Gastroesophageal sphincter (tissue), 4 donors: ENCODE results near the gene PPP3CA. TPM values are rescaled to one million over a fixed set of nuclear protein-coding genes. Genes with fewer than 3 reads are reported as not detected.

Experiments
- ATAC-seq: fragments of 150-250 bp; one replicate; pipeline ENCODE4 v1.9.1; 2016; ENCODE audit warnings: mild to moderate bottlenecking, moderate library complexity
- H3K27ac ChIP-seq, 4 donors: fragments of 200-600 bp; sonication (generic) in 3 of 4; 1 replicate in 3 of 4; 2 replicates in 1 of 4; pipeline ENCODE4 v1.5.1; 2016 to 2019
- H3K27me3 ChIP-seq: fragments of 200-600 bp; sonication (generic); one replicate; pipeline ENCODE4 v1.5.1; 2019
- H3K36me3 ChIP-seq, 2 donors: fragments of 200-600 bp; sonication (generic); one replicate each; pipeline ENCODE4 v1.5.1; 2019; ENCODE audit warnings: control low read depth in 1 of 2
- H3K4me1 ChIP-seq, 3 donors: fragments of 200-600 bp; sonication (generic); 1 replicate in 2 of 3; 2 replicates in 1 of 3; pipeline ENCODE4 v1.5.1; 2016 to 2019; ENCODE audit warnings: control low read depth in 2 of 3
- H3K4me3 ChIP-seq, 2 donors: fragments of 200-600 bp; sonication (generic); one replicate each; pipeline ENCODE4 v1.5.1; 2019; ENCODE audit warnings: mild to moderate bottlenecking in 1 of 2, moderate library complexity in 1 of 2
- H3K9me3 ChIP-seq, 3 donors: fragments of 200-600 bp; sonication (generic); one replicate each; pipeline ENCODE4 v1.5.1; 2017 to 2019; ENCODE audit warnings: control low read depth in 2 of 3
- EP300 ChIP-seq: sonication (generic); formaldehyde crosslinking; IDR thresholded peaks from one replicate; pipeline ENCODE4 v1.6.1; 2017; ENCODE audit warnings: antibody characterized with exemption, mild to moderate bottlenecking
- POLR2A ChIP-seq, 2 donors: fragments of 450-650 bp; IDR thresholded peaks; one replicate each; pipeline ENCODE4 v1.6.1; 2017; ENCODE audit warnings: antibody characterized with exemption in 2 of 2, mild to moderate bottlenecking in 2 of 2, moderate library complexity in 1 of 2
- POLR2AphosphoS5 ChIP-seq: sonication (generic); formaldehyde crosslinking; IDR thresholded peaks from one replicate; pipeline ENCODE4 v1.6.1; 2017; ENCODE audit warnings: antibody characterized with exemption
- WGBS, 2 donors: methylation state at CpG; one replicate each; pipeline ENCODE4 v1.1.5; 2018; ENCODE audit warnings: low coverage in 1 of 2; 5-methylcytosine and 5-hydroxymethylcytosine counted together
- total RNA-seq, 4 donors: library from RNA; depleted of rRNA; stranded (reverse); fragments of >200 nt; gene quantifications; one replicate each; pipeline ENCODE4 v1.1.0, GENCODE V29; 2016
- TF ChIP-seq, protein P1 (sequence below), 4 experiments: fragments of 200-600 bp in 2 of 4; fragments of 450-650 bp in 2 of 4; sonication (generic) in 1 of 4; IDR thresholded peaks; one replicate each; pipeline ENCODE4 v1.5.1; 2017 to 2019; ENCODE audit warnings: antibody characterized with exemption in 4 of 4, mild to moderate bottlenecking in 2 of 4, moderate library complexity in 2 of 4

PPP3CA gene
- total RNA-seq, 4 donors from 2014 or later, result 21.1 to 29.2 (median 24.8) TPM

DNA sequence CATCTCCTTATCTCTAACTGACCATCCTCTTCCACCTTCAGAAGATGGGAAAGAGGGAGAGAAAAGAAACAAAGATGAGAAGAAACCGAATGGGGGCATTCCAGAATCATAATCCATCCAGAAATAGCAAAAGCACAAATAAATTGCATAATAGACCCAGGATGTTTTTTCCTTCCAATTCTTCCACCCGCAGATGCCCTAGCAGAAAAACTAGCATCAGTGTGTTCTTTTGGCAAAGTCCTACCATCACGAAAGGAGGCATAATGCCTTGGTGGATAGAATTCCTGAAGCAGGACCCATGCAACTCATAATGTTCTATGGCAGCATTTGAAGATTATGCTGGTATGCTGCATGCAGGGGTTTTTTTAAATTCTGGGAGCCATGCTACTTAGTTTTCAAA lies 279.2 kb downstream of the PPP3CA start:
- Histone ChIP-seq H3K27me3 (no peaks in the 10 kb centered on the region), H3K4me3 (no peak overlapping the region), H3K9me3 (no peaks in the 10 kb centered on the region), H3K27ac (no peak overlapping the region), H3K36me3 (peaks cover 0 to 7% of the 10 kb centered on the region in 2 donors), H3K4me1 (no peaks in the 10 kb centered on the region)
- 79 to 84% methylated on average over 2 to 3 of the region's 3 CpGs for WGBS, 2 donors
- no peak for ATAC-seq
- TF ChIP-seq, protein P1, sequence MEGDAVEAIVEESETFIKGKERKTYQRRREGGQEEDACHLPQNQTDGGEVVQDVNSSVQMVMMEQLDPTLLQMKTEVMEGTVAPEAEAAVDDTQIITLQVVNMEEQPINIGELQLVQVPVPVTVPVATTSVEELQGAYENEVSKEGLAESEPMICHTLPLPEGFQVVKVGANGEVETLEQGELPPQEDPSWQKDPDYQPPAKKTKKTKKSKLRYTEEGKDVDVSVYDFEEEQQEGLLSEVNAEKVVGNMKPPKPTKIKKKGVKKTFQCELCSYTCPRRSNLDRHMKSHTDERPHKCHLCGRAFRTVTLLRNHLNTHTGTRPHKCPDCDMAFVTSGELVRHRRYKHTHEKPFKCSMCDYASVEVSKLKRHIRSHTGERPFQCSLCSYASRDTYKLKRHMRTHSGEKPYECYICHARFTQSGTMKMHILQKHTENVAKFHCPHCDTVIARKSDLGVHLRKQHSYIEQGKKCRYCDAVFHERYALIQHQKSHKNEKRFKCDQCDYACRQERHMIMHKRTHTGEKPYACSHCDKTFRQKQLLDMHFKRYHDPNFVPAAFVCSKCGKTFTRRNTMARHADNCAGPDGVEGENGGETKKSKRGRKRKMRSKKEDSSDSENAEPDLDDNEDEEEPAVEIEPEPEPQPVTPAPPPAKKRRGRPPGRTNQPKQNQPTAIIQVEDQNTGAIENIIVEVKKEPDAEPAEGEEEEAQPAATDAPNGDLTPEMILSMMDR (IDR thresholded peaks at IDR 0.05), result no peak
- TF ChIP-seq POLR2AphosphoS5, result no peak
- TF ChIP-seq EP300, result no peak
- TF ChIP-seq POLR2A (IDR thresholded peaks at IDR 0.05), result no peak

DNA sequence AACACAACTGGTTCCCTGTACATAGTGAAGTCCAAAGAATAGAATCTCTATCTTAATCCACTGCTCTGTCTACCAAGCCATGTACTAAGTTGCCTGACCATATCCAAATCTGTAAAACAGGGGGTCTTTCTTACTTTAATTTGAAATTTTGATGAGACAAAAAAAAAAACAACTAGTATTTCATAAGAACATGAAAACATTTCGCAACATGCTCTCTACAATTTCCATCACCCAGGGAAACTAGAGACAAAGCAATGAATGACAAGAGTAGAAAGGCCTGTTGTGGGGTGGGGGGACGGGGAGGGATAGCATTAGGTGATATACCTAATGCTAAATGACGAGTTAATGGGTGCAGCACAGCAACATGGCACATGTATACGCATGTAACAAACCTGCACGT lies 279.9 kb downstream of the PPP3CA start:
- Histone ChIP-seq H3K9me3 (no peaks in the 10 kb centered on the region), H3K4me3 (no peak overlapping the region), H3K4me1 (no peaks in the 10 kb centered on the region), H3K27ac (no peak overlapping the region), H3K27me3 (no peaks in the 10 kb centered on the region), H3K36me3 (peaks cover 0 to 10% of the 10 kb centered on the region in 2 donors)
- 96 to 100% methylated on average over 3 to 5 of the region's 5 CpGs for WGBS, 2 donors
- no peak for TF ChIP-seq POLR2A (IDR thresholded peaks at IDR 0.05)
- no peak for ATAC-seq

- no peak overlapping the region for H3K27ac ChIP-seq
- no peak overlapping the region for H3K4me3 ChIP-seq
- 81 to 87% methylated on average over 4 to 6 of the region's 6 CpGs for WGBS, 2 donors
- H3K9me3 ChIP-seq, result no peaks in the 10 kb centered on the region
- no peak for TF ChIP-seq EP300
- TF ChIP-seq, protein P1 (IDR thresholded peaks at IDR 0.05), result no peak
- no peak for TF ChIP-seq POLR2AphosphoS5
- no peak for TF ChIP-seq POLR2A (IDR thresholded peaks at IDR 0.05)
- no peaks in the 10 kb centered on the region for H3K27me3 ChIP-seq
- ATAC-seq, result no peak
- peaks cover 0 to 10% of the 10 kb centered on the region in 2 donors for H3K36me3 ChIP-seq
- no peaks in the 10 kb centered on the region for H3K4me1 ChIP-seq
Observed at GRCh38 chr4:101066626-101067170, 280.6 kb downstream of the PPP3CA start.

- H3K36me3 ChIP-seq, result peaks cover 0 to 10% of the 10 kb centered on the region in 2 donors
- TF ChIP-seq POLR2A (IDR thresholded peaks at IDR 0.05) (no peak), POLR2AphosphoS5 (no peak), EP300 (no peak)
- TF ChIP-seq, protein P1 (IDR thresholded peaks at IDR 0.05), result no peak
- no peak overlapping the region for H3K27ac ChIP-seq
- 86 to 94% methylated on average over 1 of the region's 1 CpG for WGBS, 2 donors
- H3K4me1 ChIP-seq, result no peaks in the 10 kb centered on the region
- H3K27me3 ChIP-seq, result no peaks in the 10 kb centered on the region
- ATAC-seq, result no peak
- no peak overlapping the region for H3K4me3 ChIP-seq
- no peaks in the 10 kb centered on the region for H3K9me3 ChIP-seq
Observed at GRCh38 chr4:101065935-101066485, 281.3 kb downstream of the PPP3CA start.

- TF ChIP-seq, protein P1 (IDR thresholded peaks at IDR 0.05), result no peak
- TF ChIP-seq EP300, result no peak
- TF ChIP-seq POLR2AphosphoS5, result no peak
- no peak for TF ChIP-seq POLR2A (IDR thresholded peaks at IDR 0.05)
- H3K36me3 ChIP-seq, result peaks cover 0 to 14% of the 10 kb centered on the region in 2 donors
- no peak for ATAC-seq
- no peak overlapping the region for H3K27ac ChIP-seq
- no peaks in the 10 kb centered on the region for H3K4me1 ChIP-seq
- H3K27me3 ChIP-seq, result no peaks in the 10 kb centered on the region
- no peaks in the 10 kb centered on the region for H3K9me3 ChIP-seq
- H3K4me3 ChIP-seq, result no peak overlapping the region
- WGBS, 2 donors, result 96 to 100% methylated on average over 1 of the region's 1 CpG
Observed at GRCh38 chr4:101065346-101065745, 282.0 kb downstream of the PPP3CA start.
